HG03342 (cell line): ENCODE measurements around the gene C1orf226.

Experiments used
- ATAC-seq: cut with Tn5 transposase; IDR thresholded peaks from one replicate; pipeline ENCODE4 v1.9.1; 2021; ENCODE audit warnings: mild to moderate bottlenecking, moderate library complexity; ENCODE audit not compliant: unreplicated experiment

The C1orf226 gene

DNA sequence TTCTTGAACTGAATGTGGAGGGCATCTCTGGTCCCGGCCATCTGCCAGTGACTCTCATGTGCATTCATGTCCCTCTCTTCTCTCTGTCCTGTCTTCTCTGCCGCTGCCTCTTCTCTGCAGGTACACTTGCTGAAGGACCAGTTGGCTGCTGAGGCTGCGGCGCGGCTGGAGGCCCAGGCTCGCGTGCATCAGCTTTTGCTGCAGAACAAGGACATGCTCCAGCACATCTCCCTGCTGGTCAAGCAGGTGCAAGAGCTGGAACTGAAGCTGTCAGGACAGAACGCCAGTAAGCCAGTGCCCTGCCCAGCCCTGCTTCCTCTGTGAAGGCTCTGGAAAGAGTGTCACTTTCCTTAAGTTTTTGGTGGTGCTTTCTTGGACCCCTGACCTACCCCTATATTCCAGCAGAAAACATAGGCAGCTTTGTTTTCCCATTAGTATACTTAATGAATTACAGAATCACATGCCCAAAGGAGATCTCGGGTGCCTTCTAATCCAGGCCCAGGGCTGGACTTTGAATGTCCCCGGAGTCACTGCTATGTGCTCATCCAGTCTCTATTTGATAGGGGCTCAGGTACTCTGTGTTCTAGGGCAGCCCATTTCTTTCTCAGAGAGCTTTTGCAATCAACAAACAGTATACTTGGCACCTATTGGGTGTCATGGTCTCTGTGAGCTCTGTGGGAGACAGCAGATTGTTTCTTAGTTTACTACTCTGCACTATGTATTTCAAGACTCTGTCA is 16.1 kb upstream of the C1orf226 start:
- no peak for ATAC-seq

DNA sequence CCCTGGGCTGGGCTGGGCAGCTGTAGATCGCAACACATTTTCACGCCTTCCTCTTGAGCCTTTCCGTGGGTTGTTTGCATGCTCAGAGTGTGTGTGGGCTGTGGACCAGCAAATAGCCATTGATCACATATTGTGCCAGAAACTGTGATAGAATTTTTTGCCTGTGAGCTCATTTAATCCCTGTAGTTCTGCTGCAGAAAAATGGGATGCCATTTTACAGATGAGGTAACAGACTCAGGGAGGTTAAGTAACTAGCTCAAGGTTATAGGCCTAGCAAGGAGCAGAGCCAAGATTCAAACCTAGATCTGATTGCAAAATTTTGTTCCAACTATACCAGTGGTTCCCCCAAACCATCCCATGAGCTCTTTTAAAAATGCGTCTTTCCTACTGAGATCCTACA is 15.4 kb upstream of the C1orf226 start:
- ATAC-seq: no peak

DNA sequence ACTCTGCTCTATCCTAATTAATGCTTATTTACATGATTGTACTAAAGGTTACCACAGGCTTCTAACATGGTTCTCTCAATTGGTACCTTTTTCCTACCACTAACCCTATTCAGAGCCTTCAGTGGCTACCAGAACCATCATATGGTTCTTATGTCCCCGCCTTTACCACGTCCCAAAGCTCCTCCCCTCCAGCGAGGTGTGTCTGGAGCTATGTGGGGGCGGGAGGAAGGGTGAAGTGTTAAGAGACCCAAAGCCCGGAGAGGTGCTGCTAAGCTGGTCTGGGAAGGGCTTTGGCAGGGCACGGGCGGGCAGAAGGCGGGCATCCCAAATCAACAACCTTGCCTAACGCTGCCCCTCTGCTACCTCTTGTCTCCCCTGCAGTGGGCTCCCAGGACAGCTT is 14.9 kb upstream of the C1orf226 start:
- ATAC-seq: no peak

DNA sequence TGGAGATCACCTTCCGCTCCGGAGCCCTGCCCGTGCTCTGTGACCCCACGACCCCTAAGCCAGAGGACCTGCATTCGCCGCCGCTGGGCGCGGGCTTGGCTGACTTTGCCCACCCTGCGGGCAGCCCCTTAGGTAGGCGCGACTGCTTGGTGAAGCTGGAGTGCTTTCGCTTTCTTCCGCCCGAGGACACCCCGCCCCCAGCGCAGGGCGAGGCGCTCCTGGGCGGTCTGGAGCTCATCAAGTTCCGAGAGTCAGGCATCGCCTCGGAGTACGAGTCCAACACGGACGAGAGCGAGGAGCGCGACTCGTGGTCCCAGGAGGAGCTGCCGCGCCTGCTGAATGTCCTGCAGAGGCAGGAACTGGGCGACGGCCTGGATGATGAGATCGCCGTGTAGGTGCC is 14.5 kb upstream of the C1orf226 start:
- no peak for ATAC-seq

DNA sequence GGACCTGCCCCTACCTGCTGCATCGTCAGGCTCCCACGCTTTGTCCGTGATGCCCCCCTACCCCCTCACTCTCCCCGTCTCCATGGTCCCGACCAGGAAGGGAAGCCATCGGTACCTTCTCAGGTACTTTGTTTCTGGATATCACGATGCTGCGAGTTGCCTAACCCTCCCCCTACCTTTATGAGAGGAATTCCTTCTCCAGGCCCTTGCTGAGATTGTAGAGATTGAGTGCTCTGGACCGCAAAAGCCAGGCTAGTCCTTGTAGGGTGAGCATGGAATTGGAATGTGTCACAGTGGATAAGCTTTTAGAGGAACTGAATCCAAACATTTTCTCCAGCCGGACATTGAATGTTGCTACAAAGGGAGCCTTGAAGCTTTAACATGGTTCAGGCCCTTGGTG is 13.8 kb upstream of the C1orf226 start:
- ATAC-seq: no peak

DNA sequence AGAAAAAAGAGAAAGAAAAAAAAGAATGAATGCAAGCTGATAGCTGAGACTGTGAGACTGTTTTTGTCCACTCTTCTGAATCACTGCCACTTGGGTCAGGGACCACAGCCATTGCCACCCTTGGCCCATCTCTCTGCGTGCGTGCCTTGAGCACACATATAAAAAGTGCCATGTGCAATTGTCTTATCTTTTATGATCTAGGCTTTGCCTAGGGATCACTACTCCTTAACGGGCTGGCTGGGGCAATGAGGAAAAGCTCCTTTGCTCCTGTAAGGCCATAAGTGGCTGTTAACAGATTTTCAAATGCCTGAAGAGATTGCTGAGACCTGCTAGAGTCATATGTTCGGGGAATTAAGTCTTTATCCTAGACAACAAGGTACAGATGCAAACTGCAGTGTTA is 13.1 kb upstream of the C1orf226 start:
- no peak for ATAC-seq

DNA sequence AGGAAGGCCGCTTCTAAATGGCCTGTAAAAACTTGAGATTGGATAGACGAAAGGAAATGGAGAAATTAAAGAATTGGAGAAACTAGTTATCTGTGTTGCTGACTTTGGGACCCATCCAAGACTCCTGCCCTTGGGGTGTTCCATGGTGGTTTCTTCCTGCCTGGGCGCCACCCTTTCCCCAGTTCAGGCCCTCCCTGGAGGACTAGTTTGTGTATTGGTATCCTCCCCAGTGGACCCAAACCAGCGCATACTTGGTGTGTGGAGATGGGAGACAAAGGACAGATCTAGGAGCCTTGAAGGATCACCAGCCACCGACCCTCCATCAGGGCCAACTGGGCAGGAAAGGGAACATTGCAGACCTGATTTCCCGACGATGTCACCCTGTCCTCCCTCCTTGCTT is 12.0 kb upstream of the C1orf226 start:
- no peak for ATAC-seq

DNA sequence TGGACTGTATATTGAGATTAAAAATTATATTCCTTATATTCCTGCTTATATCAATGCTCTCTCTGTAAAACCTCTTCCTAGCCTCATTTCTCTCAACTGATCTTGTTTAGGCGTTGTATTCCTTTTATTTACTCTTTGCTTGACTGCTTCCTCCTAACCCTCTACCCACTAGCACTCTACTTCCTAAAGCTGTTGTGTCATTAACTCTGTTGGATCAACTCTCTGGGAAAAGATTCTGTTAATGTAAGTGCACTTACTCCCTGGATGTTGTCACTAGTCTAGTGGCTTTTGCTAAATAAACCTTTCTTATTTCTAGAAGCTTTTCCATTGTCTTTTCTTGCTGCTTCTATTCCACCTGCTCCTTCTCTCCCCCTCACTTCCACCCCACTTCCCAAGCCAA is 11.4 kb upstream of the C1orf226 start:
- ATAC-seq: no peak

DNA sequence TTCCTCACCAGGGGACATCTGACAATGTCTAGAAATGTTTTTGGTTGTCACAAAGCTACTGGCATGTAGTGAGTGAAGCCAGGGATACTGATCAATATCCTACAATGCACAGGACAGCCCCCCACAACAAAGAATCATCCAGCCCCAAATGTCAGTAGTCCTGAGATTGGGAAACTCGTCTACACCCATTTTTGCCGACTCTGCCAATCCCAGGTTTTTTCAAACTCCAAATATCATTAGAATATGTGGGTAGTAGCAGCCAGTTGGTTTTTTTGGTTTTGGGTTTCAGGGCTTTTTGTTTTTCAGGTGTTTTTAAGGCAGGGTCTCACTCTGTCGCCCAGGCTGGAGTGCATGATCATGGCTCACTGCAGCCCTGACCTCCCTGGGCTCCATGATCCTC is 10.8 kb upstream of the C1orf226 start:
- no peak for ATAC-seq

DNA sequence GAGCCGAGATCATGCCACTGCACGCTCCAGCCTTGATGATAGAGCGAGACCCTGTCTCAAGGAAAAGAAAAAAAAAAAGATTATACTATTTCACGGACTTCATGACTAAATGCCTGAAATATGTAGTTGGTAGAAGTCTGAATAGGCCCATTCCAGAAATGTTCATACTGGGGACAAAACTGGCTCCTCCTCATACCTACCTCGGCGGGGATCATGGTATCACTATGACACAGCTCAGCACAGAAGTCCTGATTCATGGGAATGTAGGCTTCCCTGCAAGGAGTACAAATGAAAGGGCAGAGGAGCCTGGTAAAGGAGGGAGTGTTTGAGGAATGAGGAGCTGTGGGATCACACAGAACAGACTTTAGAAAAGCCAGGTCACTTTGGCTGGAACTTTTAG is 9.9 kb upstream of the C1orf226 start:
- ATAC-seq: no peak

DNA sequence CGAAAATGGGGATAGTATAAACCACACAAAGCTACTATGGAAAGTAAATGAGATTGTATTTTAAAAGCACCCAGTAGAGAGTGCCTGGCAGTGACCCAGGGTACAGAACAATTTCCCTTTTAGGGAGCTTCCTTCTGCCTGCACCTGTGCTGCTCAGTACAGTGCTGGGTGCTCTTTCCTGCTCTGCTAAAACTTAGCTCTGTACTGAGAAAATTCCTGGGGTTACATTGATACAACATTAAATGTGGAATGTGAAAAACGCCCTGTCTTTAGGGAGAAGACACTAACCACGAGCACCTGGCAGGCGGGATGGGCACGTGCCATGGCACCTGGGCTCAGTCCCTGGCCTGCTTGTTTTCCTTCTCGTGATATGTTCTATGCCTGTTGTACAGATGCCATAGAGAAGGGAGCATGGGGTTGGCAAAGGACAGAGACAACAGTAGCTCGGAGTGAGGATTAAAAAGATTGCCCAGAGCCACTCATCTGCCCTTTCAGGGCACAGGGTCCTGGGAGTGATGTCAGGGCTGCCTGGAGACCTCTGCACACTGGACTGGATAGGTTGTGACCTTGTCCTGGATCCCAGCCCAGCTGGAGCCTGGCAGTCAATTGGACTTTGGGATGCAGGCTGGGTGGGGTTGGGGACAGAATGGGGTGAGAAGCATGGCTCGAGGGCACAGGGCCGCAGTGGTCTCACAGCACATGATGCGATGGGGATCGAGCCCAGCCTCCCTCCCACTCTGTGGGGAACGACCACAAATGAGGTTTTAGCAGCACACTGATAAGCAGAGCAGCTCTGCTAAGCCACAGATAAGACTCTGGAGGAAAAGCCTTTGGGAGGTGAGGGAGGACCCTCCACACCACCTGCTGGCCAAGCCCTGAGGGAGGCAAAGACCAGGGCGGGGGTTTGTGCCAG is 9.1 kb upstream of the C1orf226 start:
- ATAC-seq: no peak

DNA sequence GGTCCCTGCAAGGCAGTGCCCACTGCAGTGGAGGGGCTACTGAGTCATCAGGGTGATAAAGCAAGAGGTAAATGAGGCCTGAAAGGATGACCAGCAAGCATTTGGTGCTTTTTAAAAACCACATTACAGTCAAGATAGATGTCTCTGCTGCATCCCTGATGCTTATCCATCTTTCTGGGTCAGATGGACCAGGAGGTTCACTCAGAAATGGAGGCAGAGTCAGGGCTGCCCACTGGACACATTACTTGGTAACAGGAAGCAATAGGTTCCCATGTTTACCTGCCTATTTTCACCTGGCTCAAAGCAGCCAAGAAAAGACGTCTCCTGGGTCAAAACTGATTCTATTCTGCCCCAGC is 8.5 kb upstream of the C1orf226 start:
- no peak for ATAC-seq

DNA sequence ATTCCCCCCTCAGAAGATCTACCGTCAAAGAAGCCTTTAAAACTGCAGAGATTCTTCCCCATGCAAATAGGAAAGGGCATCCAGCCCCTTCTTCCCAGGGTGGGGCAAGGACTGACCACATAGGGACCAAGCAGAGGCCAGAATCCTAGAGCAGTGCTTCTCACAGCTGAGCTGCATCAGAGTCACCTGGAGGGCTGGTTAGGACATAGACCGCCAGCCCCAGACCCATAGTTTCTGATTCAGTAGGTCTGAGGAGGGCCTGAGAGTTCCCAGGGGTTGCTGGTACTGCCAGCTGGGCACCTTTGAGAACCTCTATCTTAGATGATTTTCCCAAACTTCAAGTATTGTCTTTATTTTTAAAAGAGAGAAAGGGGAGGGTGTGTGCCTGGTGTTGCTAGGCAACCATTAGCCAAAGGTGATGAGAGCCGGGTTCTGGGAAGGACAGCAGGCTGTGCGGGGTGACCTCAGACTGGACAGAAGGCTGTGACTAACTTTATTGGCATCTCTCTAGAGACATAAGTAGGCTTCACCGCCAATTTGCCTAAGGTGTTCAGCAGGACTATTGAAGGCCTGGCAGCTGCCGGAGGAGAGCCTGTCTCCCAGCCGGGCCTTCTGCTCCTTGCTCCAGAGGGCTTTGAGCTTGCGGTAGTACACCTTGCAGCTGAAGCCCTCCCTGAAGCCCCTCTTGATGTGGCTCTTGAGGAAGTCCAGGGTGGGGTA is 7.8 kb upstream of the C1orf226 start:
- ATAC-seq: no peak

DNA sequence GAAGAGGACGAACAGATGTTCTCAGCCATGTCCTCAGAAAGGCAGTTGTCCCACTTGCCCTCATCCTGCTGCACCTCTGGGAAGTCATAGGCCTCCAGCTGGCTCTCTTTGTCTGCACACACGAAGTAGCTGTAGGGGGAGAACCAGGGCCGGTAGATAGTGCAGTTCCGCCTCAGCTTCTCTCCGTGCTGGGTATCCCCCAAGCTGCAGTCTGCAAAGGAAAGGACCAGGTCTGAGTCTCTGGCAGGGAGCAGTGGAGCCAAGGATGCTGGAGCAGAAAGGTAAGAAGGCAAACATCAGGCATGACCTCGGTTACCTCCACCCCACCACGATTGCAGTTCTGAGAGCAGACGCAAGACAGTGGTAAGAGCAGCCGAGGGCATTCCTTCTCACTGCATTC is 7.1 kb upstream of the C1orf226 start:
- no peak for ATAC-seq

DNA sequence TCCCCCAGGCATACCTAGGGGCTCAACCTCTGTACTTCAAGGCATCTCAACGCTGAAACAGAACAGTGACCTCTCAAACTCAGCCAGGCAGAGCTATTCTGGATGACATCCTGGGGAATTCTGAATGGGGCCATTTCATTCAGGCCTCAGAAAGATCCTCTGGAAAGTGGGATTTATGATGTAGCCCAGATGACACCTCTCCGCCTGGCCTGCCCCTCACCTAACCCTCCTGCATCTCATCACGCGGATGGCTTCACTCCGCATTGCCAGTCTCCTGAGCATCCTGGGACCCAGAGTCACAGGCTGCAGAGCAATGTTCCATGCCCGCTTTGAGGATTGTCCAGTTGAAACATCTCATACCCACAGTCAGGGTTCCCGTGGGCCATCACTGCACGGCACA is 6.1 kb upstream of the C1orf226 start:
- no peak for ATAC-seq

DNA sequence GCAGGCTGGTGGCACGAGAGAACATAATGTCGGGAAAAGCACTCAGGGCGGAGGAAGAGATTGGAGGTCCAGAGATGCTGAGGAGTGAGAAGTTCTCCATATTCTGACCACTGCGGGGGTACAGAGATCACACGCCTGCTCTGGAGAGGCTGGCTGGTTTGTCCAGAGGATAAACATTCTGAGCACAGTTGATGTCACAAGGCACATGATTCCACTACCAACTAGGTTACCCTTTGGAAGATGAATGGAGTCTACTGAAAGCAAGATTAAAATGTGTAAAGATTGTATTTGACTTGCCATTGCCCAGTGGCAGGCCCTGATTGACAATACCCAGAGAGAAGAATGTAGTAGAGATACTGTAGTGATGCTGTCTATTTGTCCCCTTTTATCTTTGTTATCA is 4.8 kb upstream of the C1orf226 start, which contains the start of gene SPATA46:
TSS of gene SPATA46 (minus strand) at position 164 of the 400 bp plus-strand sequence. CDS start at position 100, 64 bp downstream.
- ATAC-seq: no peak

DNA sequence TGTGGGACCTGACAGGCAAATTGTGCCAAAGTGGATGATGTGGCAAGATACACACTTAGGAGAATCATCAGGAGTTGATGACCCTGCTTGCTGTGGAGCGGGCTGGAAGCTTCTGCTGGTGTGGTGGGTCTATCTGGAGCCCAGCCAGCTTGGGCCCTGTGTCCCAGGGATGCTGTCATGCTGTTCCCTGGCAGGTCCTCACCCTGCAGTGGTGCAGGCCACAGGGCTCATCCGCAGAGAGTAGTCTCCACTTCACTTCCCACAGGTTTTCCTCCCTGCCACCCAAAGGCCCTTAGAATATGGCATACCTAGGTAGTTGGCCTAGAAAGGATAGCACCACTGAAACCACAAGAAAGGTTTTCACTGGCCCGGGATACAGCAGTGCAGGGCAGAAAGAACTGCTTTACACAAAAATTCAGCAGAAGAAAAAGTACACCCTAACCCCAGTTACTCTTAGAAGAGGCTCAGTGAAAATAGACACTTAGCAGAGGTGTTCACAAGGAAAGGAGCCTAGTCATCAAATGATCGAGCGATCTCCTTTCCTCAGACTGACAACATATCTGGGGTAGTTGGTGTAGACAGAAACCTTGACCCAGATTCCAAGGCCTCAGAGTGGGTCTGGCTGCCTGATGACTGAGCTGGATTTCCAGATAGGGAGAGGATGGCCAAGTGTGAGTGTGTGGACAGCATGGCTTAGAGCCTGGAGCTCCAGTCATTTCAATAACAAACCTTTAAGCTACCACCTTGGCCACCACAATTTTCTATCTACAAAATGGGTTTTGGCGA is 1.3 kb upstream of the C1orf226 start:
- no peak for ATAC-seq

DNA sequence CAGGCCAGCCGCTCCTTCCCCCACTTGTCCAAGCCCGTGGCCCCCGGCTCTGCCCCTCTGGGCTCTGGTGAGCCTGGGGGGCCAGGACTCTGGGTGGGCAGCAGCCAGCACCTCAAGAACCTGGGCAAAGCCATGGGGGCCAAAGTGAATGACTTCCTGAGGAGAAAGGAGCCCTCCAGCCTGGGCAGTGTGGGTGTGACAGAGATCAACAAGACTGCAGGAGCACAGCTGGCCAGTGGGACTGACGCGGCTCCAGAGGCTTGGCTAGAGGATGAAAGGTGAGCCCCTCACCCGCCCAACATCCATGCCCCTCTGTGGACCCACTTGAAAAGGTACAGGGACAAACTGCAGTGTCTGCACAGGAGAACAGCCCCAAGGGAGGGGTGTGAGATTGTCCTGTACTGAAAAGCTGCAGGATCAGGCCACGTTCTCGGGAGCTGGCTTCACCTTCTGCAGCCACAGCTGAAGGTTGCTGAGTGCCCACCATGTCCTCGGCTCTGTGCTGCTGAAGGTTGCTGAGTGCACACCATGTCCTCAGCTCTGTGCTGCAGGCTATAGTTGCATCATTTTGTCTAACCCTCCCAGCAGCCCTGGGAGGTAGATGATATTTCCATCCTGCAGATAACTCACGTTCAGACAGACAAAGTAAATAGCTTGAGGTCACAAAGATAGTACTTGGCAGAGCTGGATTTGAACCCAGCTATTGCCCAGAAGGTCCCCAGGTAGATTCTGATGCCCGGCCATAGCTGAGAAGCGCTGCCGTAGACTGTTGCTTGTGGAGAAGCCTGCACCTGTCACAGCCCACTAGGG is 618 bp downstream of the C1orf226 start:
- no peak for ATAC-seq

DNA sequence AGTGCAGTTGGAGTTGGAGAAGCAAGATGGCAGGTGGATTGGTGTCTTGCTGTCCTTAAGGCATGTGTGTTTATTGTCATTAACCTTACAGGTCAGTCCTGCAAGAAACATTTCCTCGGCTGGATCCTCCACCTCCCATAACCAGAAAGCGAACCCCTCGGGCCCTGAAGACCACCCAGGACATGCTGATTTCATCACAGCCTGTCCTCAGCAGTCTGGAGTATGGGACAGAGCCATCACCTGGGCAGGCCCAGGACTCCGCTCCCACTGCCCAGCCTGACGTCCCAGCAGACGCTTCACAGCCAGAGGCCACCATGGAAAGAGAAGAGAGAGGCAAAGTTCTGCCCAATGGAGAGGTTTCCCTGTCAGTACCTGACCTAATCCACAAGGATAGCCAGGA is 1.6 kb downstream of the C1orf226 start:
- no peak for ATAC-seq

DNA sequence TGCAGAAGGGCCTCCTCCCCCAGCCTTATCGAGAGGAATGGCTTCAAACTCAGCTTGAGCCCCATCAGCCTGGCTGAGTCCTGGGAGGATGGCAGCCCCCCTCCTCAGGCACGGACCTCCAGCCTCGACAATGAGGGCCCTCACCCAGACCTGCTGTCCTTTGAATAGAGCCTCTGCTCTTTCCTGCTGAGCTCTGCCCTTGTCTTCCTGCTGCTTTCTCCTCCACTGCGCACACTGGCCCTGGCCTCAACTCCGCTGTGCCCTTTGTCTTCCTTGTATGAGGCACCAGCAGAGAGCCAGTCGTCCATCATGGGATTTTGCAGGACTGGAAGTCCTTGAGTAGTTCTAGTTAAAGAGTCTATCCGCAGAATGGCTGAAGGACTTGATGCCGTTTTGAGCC is 2.0 kb downstream of the C1orf226 start:
- no peak for ATAC-seq
